AG04449 (cell line): ENCODE measurements around the gene DPP9.

Experiments used
- CTCF ChIA-PET: fragments of 350-600 bp; formaldehyde crosslinking; extraction: SDS; loops from one replicate; lab custom pipeline; 2021; ENCODE audit warnings: antibody characterized with exemption; lab: Yijun Ruan, JAX
- POLR2A ChIA-PET: fragments of 400-600, 350-600 bp; formaldehyde crosslinking; extraction: SDS; loops from one replicate; lab custom pipeline; 2020; ENCODE audit warnings: antibody characterized with exemption, inconsistent platforms; lab: Yijun Ruan, JAX
- DNase-seq: peaks from one replicate; pipeline ENCODE4 v3.0.0-alpha.2; 2010; ENCODE audit warnings: low read depth, low spot score
- H3K4me3 ChIP-seq: 2 replicates; pipeline ENCODE4 v1.5.1; 2011; ENCODE audit warnings: low read depth, mild to moderate bottlenecking, control low read depth, low read length
- CTCF ChIP-seq: IDR thresholded peaks from one replicate; pipeline ENCODE4 v1.5.1; 2011; ENCODE audit warnings: mild to moderate bottlenecking, moderate library complexity, low read length, control low read depth, inconsistent platforms; ENCODE audit not compliant: insufficient read depth; ENCODE audit errors: missing control alignments

DPP9 gene

DNA sequence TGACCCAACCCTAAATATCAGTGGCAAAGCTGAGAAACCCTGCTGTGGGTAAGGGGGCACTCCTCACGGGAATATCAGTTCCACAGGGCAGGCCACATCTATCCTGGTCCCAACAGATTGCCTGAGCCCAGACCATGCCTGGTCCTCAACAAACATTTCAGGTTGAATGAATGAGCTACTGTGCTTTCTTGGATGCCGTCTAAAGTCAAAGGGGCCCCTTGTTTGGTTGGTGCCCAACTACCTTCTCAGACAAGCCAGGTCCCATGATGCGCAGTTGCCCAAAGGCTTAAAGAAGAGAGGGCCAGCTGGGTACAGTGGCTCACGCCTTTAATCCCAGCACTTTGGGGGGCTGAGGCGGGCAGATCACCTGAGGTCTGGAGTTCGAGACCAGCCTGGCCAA, 2.4 kb downstream of the DPP9 start:
- POLR2A ChIA-PET, result no interaction called here
- CTCF ChIA-PET, result interaction anchor here (0.7 to 3.0 kb wide), 4 partner anchors 12 to 196 kb away, joined by 3 to 17 read pairs (median 6); partner anchors contain the start of gene FEM1A
- no peak for TF ChIP-seq CTCF
- H3K4me3 ChIP-seq, result no peak overlapping the region
- DNase-seq, result no peak

GRCh38 chr19:4720037-4720700, 3.5 kb downstream of the DPP9 start:
- TF ChIP-seq CTCF, result no peak
- ChIA-PET CTCF (interaction anchor here (3.0 kb wide), 1 partner anchor 71 kb away, joined by 17 read pairs; the partner anchor contains the start of gene FEM1A), POLR2A (no interaction called here)
- no peak for DNase-seq
- H3K4me3 ChIP-seq, result no peak overlapping the region

- TF ChIP-seq CTCF, result no peak
- DNase-seq, result no peak
- CTCF ChIA-PET, result no interaction called here
- POLR2A ChIA-PET, result no interaction called here
- no peak overlapping the region for H3K4me3 ChIP-seq
Measured at GRCh38 chr19:4719499-4719866, 4.2 kb downstream of the DPP9 start.

GRCh38 chr19:4717966-4718701, 5.5 kb downstream of the DPP9 start:
- H3K4me3 ChIP-seq, result no peak overlapping the region
- ChIA-PET CTCF (interaction anchor here (0.6 to 1.4 kb wide), 3 partner anchors 14 to 86 kb away, joined by 3 to 5 read pairs (median 4); no protein-coding TSS in a partner anchor), POLR2A (interaction anchor here (0.7 kb wide), 1 partner anchor 64 kb away, joined by 3 read pairs; no protein-coding TSS in a partner anchor)
- no peak for DNase-seq
- TF ChIP-seq CTCF, result no peak

GRCh38 chr19:4717191-4717965, 6.3 kb downstream of the DPP9 start:
- ChIA-PET CTCF (interaction anchor here (1.3 to 1.4 kb wide), 2 partner anchors 15 to 87 kb away, joined by 4 to 5 read pairs; no protein-coding TSS in a partner anchor), POLR2A (interaction anchor here (0.7 kb wide), 1 partner anchor 65 kb away, joined by 3 read pairs; no protein-coding TSS in a partner anchor)
- DNase-seq, result no peak
- no peak for TF ChIP-seq CTCF
- no peak overlapping the region for H3K4me3 ChIP-seq
